LNCaP clone FGC (cell line): ENCODE results near the gene SAE1.

Experiments
- DNase-seq: peaks from one replicate; pipeline ENCODE4 v3.0.0-alpha.2; 2011; ENCODE audit warnings: low read depth
- H3K4me3 ChIP-seq: 2 replicates; pipeline ENCODE4 v1.5.1; 2011; ENCODE audit warnings: mild to moderate bottlenecking, low read depth, low read length, control low read depth
- CTCF ChIP-seq: IDR thresholded peaks from 2 replicates; pipeline ENCODE4 v1.5.1; 2012; ENCODE audit warnings: mild to moderate bottlenecking; ENCODE audit not compliant: control insufficient read depth, insufficient read depth; ENCODE audit errors: extremely low read depth

The SAE1 gene

DNA sequence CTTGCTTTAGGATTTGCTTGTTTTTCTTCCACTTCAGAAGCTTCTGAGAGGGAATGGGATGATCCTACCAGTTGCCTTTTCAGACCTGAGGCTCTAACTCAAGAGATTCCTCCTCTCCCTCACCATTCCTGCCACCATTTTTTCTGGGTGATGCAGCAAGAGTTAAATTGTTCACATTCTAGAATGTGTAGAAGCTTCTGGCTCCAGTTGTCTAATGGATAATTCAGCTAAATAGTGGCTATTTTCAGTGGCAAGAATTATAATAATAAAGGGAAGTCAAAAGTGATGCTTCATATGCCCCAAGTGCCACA, 79.5 kb downstream of the SAE1 start:
- no peak for TF ChIP-seq CTCF
- no peak for DNase-seq
- no peak overlapping the region for H3K4me3 ChIP-seq

DNA sequence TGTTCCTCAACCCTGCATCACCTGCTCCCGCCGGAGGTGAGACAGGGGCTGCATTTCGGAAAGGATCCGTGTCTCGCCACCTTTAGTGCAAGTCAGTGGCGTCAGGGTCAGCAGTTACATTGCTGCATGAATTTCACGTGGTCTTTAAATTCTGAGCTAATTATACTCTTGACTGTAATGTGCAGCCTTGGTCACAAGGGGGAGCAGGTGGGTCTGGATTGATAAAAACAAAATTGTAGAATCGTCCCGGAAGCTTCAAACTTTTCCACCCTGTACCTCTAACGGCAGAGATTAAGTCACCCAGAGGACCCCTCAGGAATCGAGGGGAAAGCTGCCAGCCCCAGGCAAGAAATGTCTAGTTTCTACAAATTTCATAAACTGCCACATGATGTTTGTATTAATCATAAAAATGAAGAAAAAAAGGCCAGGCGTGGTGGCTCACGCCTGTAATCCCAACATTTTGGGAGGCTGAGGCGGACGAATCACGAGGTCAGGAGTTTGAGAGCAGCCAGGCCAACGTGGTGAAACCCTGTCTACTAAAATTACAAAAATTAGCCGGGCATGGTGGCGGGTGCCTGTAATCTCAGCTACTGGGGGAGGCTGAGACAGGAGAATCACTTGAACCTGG, 80.2 kb downstream of the SAE1 start:
- no peak overlapping the region for H3K4me3 ChIP-seq
- TF ChIP-seq CTCF, result peak; percentile 57
- DNase-seq, result no peak

- no peak overlapping the region for H3K4me3 ChIP-seq
- no peak for TF ChIP-seq CTCF
- DNase-seq, result no peak
These were observed 84.9 kb downstream of the SAE1 start for GRCh38 chr19:47215581-47215980.

DNA sequence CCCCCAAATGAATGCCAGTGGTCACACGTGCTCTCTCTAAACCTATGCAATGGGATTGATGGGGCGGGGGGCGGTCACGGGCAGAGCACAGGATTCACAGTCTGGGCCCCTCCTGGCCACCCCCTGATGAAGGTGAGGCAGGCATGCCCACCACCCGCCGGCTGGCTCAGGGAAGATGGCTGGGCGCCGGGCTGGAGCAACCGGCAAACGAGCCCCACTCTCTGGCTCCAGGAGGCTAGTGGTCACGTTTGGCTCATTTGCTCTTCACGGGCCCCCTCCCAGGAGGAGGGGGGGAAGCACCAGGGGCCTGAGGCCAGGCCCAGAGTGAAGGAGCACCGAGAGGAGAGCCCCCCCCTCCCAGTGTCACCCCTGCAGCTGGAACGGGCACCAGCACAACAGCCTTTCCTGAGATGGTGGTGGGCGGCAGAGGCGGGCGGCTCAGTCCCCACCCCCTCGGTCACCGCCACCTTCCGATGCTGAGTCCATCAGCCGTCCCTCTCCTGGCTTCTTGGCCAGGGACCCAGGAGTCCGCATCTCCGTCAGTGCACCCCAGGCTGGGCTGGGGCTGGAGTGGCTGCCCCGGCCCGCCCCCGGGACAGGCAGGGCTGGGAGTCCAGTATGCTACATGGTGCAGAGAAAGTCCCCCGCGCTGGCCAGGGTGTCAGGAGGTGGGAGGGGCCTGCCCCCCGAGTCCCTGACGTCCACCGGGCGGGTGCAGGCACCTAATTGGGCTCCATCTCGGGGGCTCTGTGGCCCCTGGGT, 90.6 kb downstream of the SAE1 start:
- TF ChIP-seq CTCF, result no peak
- H3K4me3 ChIP-seq, result no peak overlapping the region
- no peak for DNase-seq

DNA sequence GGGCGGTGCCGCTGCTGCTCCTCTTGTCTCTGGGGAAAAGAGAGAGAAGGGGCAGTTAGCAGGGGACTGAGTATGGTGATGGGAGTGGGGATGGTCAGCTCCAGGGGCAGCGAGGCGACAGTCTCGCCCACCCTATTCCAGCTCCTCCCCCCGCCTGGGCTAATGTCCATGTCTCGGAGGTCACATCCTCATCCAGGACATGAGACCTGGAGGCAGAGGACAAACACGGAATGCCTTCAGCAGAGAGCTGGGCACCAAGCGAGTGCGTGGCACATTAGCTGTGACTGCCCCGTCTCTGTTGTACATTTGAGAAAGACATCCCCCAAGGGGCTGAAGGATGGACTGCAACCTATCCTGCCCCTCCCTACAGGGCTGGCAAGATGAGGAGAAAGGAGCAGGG, 91.3 kb downstream of the SAE1 start:
- TF ChIP-seq CTCF, result no peak
- no peak for DNase-seq
- no peak overlapping the region for H3K4me3 ChIP-seq

DNA sequence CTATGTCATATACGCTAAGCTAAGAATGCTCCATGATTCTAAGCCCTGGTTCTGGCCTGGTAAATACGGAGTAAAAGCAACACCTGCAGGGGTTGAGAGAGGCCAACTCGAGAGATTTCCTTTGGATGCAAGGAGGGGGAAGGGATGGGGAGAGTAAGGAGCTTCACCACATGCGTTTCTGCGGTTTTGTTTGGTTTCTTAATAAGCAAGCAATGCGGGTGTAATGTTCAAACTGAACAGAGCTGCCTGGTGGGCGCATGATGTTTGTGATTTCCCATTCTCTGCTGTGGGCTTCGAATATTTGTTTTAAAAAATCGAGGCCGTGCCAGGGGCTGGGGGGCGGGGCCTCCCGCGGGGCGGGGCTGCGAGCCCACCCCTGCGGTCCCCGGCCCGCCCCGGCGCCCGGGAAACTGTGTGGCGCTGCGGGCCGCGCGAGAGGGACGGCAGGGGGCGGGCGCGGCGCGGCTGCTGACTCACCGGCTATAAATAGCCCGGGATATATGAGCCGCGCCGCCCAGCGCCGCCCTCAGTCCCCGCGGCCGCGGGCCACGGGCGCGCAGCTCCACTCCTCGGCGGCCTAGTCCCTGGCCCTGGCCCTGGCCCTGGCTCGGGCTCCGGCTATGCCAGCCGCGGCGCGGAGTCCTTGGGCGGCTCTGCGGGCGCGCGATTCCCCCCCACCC, 95.3 kb downstream of the SAE1 start:
- no peak for DNase-seq
- peak; percentile 32 for TF ChIP-seq CTCF
- H3K4me3 ChIP-seq, result peak overlapping the region; percentile 49
